Neural cell (in vitro differentiated cells): ENCODE measurements around the gene RBM19. TPM values are rescaled to one million over a fixed set of nuclear protein-coding genes. Genes with fewer than 3 reads are reported as not detected.
A peak's percentile ranks its signal among the peaks of the same experiment; 100 is the strongest.

Source experiments
- H2AFZ ChIP-seq: fragments of 200-600, 300-800 bp; sonication (generic), shearing (Covaris generic); 2 replicates; pipeline ENCODE4 v1.6.0; 2014; ENCODE audit warnings: low read depth, mild to moderate bottlenecking, antibody characterized with exemption, low read length, moderate library complexity
- H3F3A ChIP-seq: fragments of 200-600 bp; shearing (Covaris generic); 2 replicates; pipeline ENCODE4 v1.6.1; 2016; ENCODE audit warnings: mild to moderate bottlenecking, moderate library complexity, mixed read lengths, antibody characterized with exemption, low read length; ENCODE audit not compliant: insufficient read depth, poor library complexity, severe bottlenecking
- H3K27ac ChIP-seq: fragments of 200-600, 300-800 bp; sonication (generic), shearing (Covaris generic); 2 replicates; pipeline ENCODE4 v1.5.1; 2014; ENCODE audit warnings: mild to moderate bottlenecking, low read length, moderate library complexity
- H3K27me3 ChIP-seq: fragments of 300-800, 200-600 bp; sonication (generic), shearing (Covaris generic); 2 replicates; pipeline ENCODE4 v1.6.0; 2014; ENCODE audit warnings: mild to moderate bottlenecking, low read depth, low read length, moderate library complexity; ENCODE audit not compliant: insufficient read depth
- H3K36me3 ChIP-seq: fragments of 300-800, 200-600 bp; sonication (generic), shearing (Covaris generic); 2 replicates; pipeline ENCODE4 v1.5.1; 2014; ENCODE audit warnings: mild to moderate bottlenecking, antibody characterized with exemption, low read length, moderate library complexity; ENCODE audit not compliant: insufficient read depth
- H3K4me2 ChIP-seq: fragments of 300-800, 200-600 bp; sonication (generic), shearing (Covaris generic); 2 replicates; pipeline ENCODE4 v1.6.0; 2014; ENCODE audit warnings: mild to moderate bottlenecking, low read length
- H3K4me3 ChIP-seq: fragments of 300-800, 200-600 bp; sonication (generic), shearing (Covaris generic); 2 replicates; pipeline ENCODE4 v1.5.1; 2014; ENCODE audit warnings: mild to moderate bottlenecking, low read length, moderate library complexity
- H3K79me2 ChIP-seq: fragments of 200-600 bp; shearing (Covaris generic); replicated peaks from 2 replicates; pipeline ENCODE4 v1.6.0; 2014; ENCODE audit warnings: mild to moderate bottlenecking, low read length, moderate library complexity; ENCODE audit not compliant: insufficient read depth
- H3K9ac ChIP-seq: fragments of 300-800, 200-600 bp; sonication (generic), shearing (Covaris generic); 2 replicates; pipeline ENCODE4 v1.6.1; 2016; ENCODE audit warnings: mild to moderate bottlenecking, low read length, mixed read lengths
- H3K9me2 ChIP-seq: fragments of 200-600 bp; shearing (Covaris generic); 2 replicates; pipeline ENCODE4 v1.6.1; 2016; ENCODE audit warnings: mild to moderate bottlenecking, low read length, mixed read lengths; ENCODE audit not compliant: insufficient read depth
- H3K9me3 ChIP-seq: fragments of 200-600, 300-800 bp; sonication (generic), shearing (Covaris generic); 2 replicates; pipeline ENCODE4 v1.6.1; 2016; ENCODE audit warnings: mild to moderate bottlenecking, mixed run types, low read length, moderate library complexity, mixed read lengths
- H4K20me1 ChIP-seq: fragments of 200-600 bp; shearing (Covaris generic); 2 replicates; pipeline ENCODE4 v1.6.1; 2016; ENCODE audit warnings: mild to moderate bottlenecking, mixed run types; ENCODE audit not compliant: insufficient read depth
- CTCF ChIP-seq: fragments of 450-650 bp; IDR thresholded peaks from 2 replicates; pipeline ENCODE4 v1.5.1; 2014; ENCODE audit warnings: antibody characterized with exemption, mild to moderate bottlenecking, moderate library complexity; ENCODE audit not compliant: poor library complexity, severe bottlenecking
- EP300 ChIP-seq: fragments of 450-650 bp; conservative IDR thresholded peaks from 2 replicates; pipeline ENCODE4 v1.6.1; 2014; ENCODE audit warnings: antibody characterized with exemption, mild to moderate bottlenecking, moderate library complexity; ENCODE audit not compliant: poor library complexity, severe bottlenecking
- EZH2 ChIP-seq: fragments of 200-600, 300-800 bp; shearing (Covaris generic), sonication (generic); IDR thresholded peaks from 2 replicates; pipeline ENCODE4 v1.6.1; 2014; ENCODE audit warnings: antibody characterized with exemption, low read length, borderline replicate concordance, mild to moderate bottlenecking; ENCODE audit not compliant: insufficient read depth, poor library complexity, severe bottlenecking
- MXI1 ChIP-seq: fragments of 450-650 bp; conservative IDR thresholded peaks from 2 replicates; pipeline ENCODE4 v1.6.1; 2014; ENCODE audit warnings: antibody characterized with exemption, mild to moderate bottlenecking; ENCODE audit not compliant: poor library complexity, severe bottlenecking
- POLR2AphosphoS5 ChIP-seq: IDR thresholded peaks from 2 replicates; pipeline ENCODE4 v1.6.1; 2012
- RAD21 ChIP-seq: fragments of 450-650 bp; conservative IDR thresholded peaks from 2 replicates; pipeline ENCODE4 v1.6.1; 2014; ENCODE audit warnings: antibody characterized with exemption, mild to moderate bottlenecking, moderate library complexity
- REST ChIP-seq: IDR thresholded peaks from 2 replicates; pipeline ENCODE4 v1.6.1; 2012; ENCODE audit warnings: borderline replicate concordance
- SMC3 ChIP-seq: fragments of 450-650 bp; conservative IDR thresholded peaks from 2 replicates; pipeline ENCODE4 v1.6.1; 2014; ENCODE audit warnings: antibody characterized with exemption, mild to moderate bottlenecking, moderate library complexity; ENCODE audit not compliant: poor library complexity
- TAF1 ChIP-seq: IDR thresholded peaks from 2 replicates; pipeline ENCODE4 v1.6.1; 2012; ENCODE audit warnings: low read depth
- polyA plus RNA-seq: library from polyadenylated mRNA; depleted of rRNA; stranded (reverse); fragments of >200 nt; gene quantifications from 2 replicates; pipeline ENCODE4 v1.2.3, GENCODE V29; 2014

The RBM19 gene
- polyA plus RNA-seq, 1 donor from 2014 or later, result 14.2 TPM

- H3K9me3 ChIP-seq, result no peaks in the 10 kb centered on the region
- H4K20me1 ChIP-seq, result no peaks in the 10 kb centered on the region
- H3K36me3 ChIP-seq, result no peaks in the 10 kb centered on the region
- no peak overlapping the region for H3K4me3 ChIP-seq
- H3K27me3 ChIP-seq, result no peaks in the 10 kb centered on the region
- peak; percentile 13 for TF ChIP-seq CTCF
- no peak for TF ChIP-seq MXI1
- TF ChIP-seq SMC3, result no peak
- H3K4me2 ChIP-seq, result no peak overlapping the region
- H3K27ac ChIP-seq, result no peak overlapping the region
- H3K9ac ChIP-seq, result no peak overlapping the region
- H3K79me2 ChIP-seq, result no peaks in the 10 kb centered on the region
- H2AFZ ChIP-seq, result no peak overlapping the region
- H3K9me2 ChIP-seq, result no peaks in the 10 kb centered on the region
- no peaks in the 10 kb centered on the region for H3F3A ChIP-seq
Observed at GRCh38 chr12:113818833-113819232, 147.3 kb downstream of the RBM19 start.

- Histone ChIP-seq H3K9ac (no peak overlapping the region), H3K9me2 (no peaks in the 10 kb centered on the region), H3K36me3 (no peaks in the 10 kb centered on the region), H3K4me2 (no peak overlapping the region), H3F3A (no peaks in the 10 kb centered on the region), H4K20me1 (no peaks in the 10 kb centered on the region), H3K27me3 (no peaks in the 10 kb centered on the region), H3K79me2 (no peaks in the 10 kb centered on the region), H3K9me3 (no peaks in the 10 kb centered on the region), H2AFZ (no peak overlapping the region), H3K4me3 (no peak overlapping the region), H3K27ac (no peak overlapping the region)
- TF ChIP-seq EP300 (no peak), RAD21 (no peak), EZH2 (no peak), REST (no peak), MXI1 (no peak), CTCF (no peak), POLR2AphosphoS5 (no peak), SMC3 (no peak), TAF1 (no peak)
Observed at GRCh38 chr12:113818283-113818682, 147.8 kb downstream of the RBM19 start.
